Mesenchymal stem cell (in vitro differentiated cells and primary cell): ENCODE measurements around the gene IQCH.

Experiments
- DNase-seq: peaks from one replicate; pipeline ENCODE4 v3.0.0-alpha.2; 2013
- H2AFZ ChIP-seq: one replicate; pipeline ENCODE4 v1.6.1; 2013; ENCODE audit warnings: low read depth, mild to moderate bottlenecking, control low read depth, inconsistent platforms, low read length, moderate library complexity
- H2AK5ac ChIP-seq: 2 replicates; pipeline ENCODE4 v1.6.1; 2013; ENCODE audit warnings: low read length, moderate library complexity, mild to moderate bottlenecking, inconsistent platforms; ENCODE audit not compliant: severe bottlenecking
- H2BK120ac ChIP-seq: one replicate; pipeline ENCODE4 v1.6.1; 2013; ENCODE audit warnings: low read depth, mild to moderate bottlenecking, inconsistent platforms, low read length, moderate library complexity
- H2BK12ac ChIP-seq, 2 experiments: one replicate each; pipeline ENCODE4 v1.6.1; 2013; ENCODE audit warnings: inconsistent platforms in 2 of 2, low read length in 2 of 2, mild to moderate bottlenecking in 2 of 2, moderate library complexity in 2 of 2, control low read depth in 1 of 2
- H2BK15ac ChIP-seq: one replicate; pipeline ENCODE4 v1.6.1; 2013; ENCODE audit warnings: mild to moderate bottlenecking, low read depth, inconsistent platforms; ENCODE audit not compliant: poor library complexity, severe bottlenecking
- H2BK5ac ChIP-seq: 2 replicates; pipeline ENCODE4 v1.6.1; 2013; ENCODE audit warnings: low read depth, mild to moderate bottlenecking, low read length, control low read depth, inconsistent platforms; ENCODE audit not compliant: poor library complexity, severe bottlenecking
- H3K14ac ChIP-seq, 2 experiments: one replicate each; pipeline ENCODE4 v1.6.1; 2013; ENCODE audit warnings: inconsistent platforms in 2 of 2, low read length in 2 of 2, control low read depth in 1 of 2, mild to moderate bottlenecking in 1 of 2, moderate library complexity in 1 of 2
- H3K18ac ChIP-seq, 2 experiments: one replicate each; pipeline ENCODE4 v1.6.1; 2013; ENCODE audit warnings: inconsistent platforms in 2 of 2, low read length in 2 of 2, control low read depth in 1 of 2, low read depth in 1 of 2, mild to moderate bottlenecking in 1 of 2
- H3K23ac ChIP-seq, 2 experiments: one replicate each; pipeline ENCODE4 v1.6.1; 2013; ENCODE audit warnings: inconsistent platforms in 2 of 2, low read length in 2 of 2, mild to moderate bottlenecking in 2 of 2, moderate library complexity in 2 of 2, control low read depth in 1 of 2
- H3K27ac ChIP-seq: 2 replicates; pipeline ENCODE4 v1.5.1; 2013; ENCODE audit warnings: mild to moderate bottlenecking, moderate library complexity, low read length, control low read depth, inconsistent platforms; ENCODE audit not compliant: poor library complexity, severe bottlenecking
- H3K27me3 ChIP-seq, 2 experiments: 2 replicates each; pipeline versions ENCODE4 v1.6.1 to v1.7.0; 2013; ENCODE audit warnings: low read length in 2 of 2, mild to moderate bottlenecking in 2 of 2, moderate library complexity in 2 of 2, control low read depth in 1 of 2, inconsistent platforms in 1 of 2; ENCODE audit not compliant: control insufficient read depth in 1 of 2, insufficient read depth in 1 of 2
- H3K36me3 ChIP-seq, 2 experiments: 2 replicates each; pipeline versions ENCODE4 v1.6.1 to v1.7.0; 2013; ENCODE audit warnings: low read length in 2 of 2, control low read depth in 1 of 2, inconsistent platforms in 1 of 2, low read depth in 1 of 2, mild to moderate bottlenecking in 1 of 2; ENCODE audit not compliant: insufficient read depth in 2 of 2, control insufficient read depth in 1 of 2
- H3K4ac ChIP-seq, 2 experiments: one replicate each; pipeline ENCODE4 v1.6.1; 2013; ENCODE audit warnings: inconsistent platforms in 2 of 2, low read length in 2 of 2, mild to moderate bottlenecking in 2 of 2, moderate library complexity in 2 of 2, control low read depth in 1 of 2, low read depth in 1 of 2
- H3K4me1 ChIP-seq: 2 replicates; pipeline ENCODE4 v1.6.1; 2013; ENCODE audit warnings: low read depth, low read length, control low read depth; ENCODE audit not compliant: control insufficient read depth, insufficient read depth
- H3K4me2 ChIP-seq: 2 replicates; pipeline ENCODE4 v1.6.1; 2013; ENCODE audit warnings: low read length, mild to moderate bottlenecking, inconsistent platforms; ENCODE audit not compliant: poor library complexity, severe bottlenecking
- H3K4me3 ChIP-seq, 2 experiments: 2 replicates each; pipeline versions ENCODE4 v1.5.1 to v1.7.0; 2013; ENCODE audit warnings: low read length in 2 of 2, mild to moderate bottlenecking in 2 of 2, control low read depth in 1 of 2, low read depth in 1 of 2; ENCODE audit not compliant: insufficient read depth in 1 of 2
- H3K79me1 ChIP-seq: replicated peaks from 2 replicates; pipeline ENCODE4 v1.6.1; 2013; ENCODE audit warnings: mild to moderate bottlenecking, control low read depth, low read length, inconsistent platforms; ENCODE audit not compliant: poor library complexity, severe bottlenecking
- H3K9ac ChIP-seq: 2 replicates; pipeline ENCODE4 v1.7.0; 2013; ENCODE audit warnings: mild to moderate bottlenecking, low read length, moderate library complexity
- H3K9me3 ChIP-seq: 2 replicates; pipeline ENCODE4 v1.7.0; 2013; ENCODE audit warnings: mild to moderate bottlenecking, low read length; ENCODE audit not compliant: control insufficient read depth
- H4K8ac ChIP-seq: one replicate; pipeline ENCODE4 v1.6.1; 2013; ENCODE audit warnings: inconsistent platforms, mild to moderate bottlenecking, low read length, moderate library complexity
- H4K91ac ChIP-seq: one replicate; pipeline ENCODE4 v1.6.1; 2013; ENCODE audit warnings: mild to moderate bottlenecking, low read length, inconsistent platforms
- WGBS: methylation state at CpG from one replicate; pipeline ENCODE4 v1.1.7; 2013; ENCODE audit warnings: mixed read lengths; 5-methylcytosine and 5-hydroxymethylcytosine counted together

IQCH gene

DNA sequence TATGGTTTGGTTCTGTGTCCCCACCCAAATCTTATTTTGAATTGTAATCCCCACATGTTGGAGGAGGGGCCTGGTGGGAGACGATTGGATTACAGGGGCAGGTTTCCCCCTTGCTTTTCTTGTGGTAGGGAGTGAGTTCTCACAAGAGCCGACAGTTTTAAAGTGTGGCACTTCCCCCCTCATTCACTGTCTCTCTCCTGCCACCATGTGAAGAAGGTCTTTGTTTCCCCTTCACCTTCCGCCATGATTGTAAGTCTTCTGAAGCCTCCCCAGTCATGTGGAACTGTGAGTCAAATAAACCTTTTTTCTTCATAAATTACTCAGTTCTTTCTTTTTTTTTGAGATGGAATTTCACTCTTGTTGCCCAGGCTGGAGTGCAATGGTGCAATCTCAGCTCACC lies 124.9 kb downstream of the IQCH start:
- Histone ChIP-seq H3K79me1 (no peaks in the 10 kb centered on the region), H2BK15ac (no peak overlapping the region), H4K8ac (no peak overlapping the region), H3K27me3 (no peaks in the 10 kb centered on the region), H2AFZ (no peak overlapping the region), H3K27ac (no peak overlapping the region), H2BK120ac (no peak overlapping the region), H3K4me3 (no peak overlapping the region), H2BK5ac (no peak overlapping the region), H3K18ac (no peak overlapping the region), H2AK5ac (no peak overlapping the region), H3K4me2 (no peak overlapping the region), H3K14ac (no peak overlapping the region), H3K9ac (no peak overlapping the region), H4K91ac (no peak overlapping the region), H3K23ac (no peak overlapping the region), H2BK12ac (no peak overlapping the region), H3K36me3 (no peaks in the 10 kb centered on the region), H3K4me1 (no peaks in the 10 kb centered on the region), H3K9me3 (no peaks in the 10 kb centered on the region), H3K4ac (no peak overlapping the region)
- DNase-seq: no peak
- WGBS: 64% methylated on average over 2 of the region's 3 CpGs

DNA sequence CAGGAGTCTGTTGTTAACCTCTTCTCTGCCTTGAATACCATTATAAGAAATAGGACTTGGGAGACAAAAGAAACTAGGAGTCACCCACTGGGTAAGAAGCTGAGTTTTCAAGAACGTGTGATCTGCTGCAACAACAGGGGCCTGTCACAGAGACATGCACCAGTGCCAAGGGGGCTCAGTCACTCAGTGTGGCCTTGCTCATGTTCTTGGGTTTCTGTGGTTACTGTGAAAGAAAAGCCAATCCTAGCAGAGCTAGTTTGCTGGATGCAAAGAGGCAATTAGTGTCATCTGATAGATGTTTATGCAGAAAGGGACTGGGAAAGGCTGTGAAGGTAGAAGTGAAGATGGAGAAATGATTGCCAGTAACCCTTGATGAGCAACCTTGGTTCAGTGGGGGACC lies 126.3 kb downstream of the IQCH start:
- no peak overlapping the region for H3K4me3 ChIP-seq
- H3K36me3 ChIP-seq: no peaks in the 10 kb centered on the region
- H4K91ac ChIP-seq: no peak overlapping the region
- no peaks in the 10 kb centered on the region for H3K79me1 ChIP-seq
- no peak overlapping the region for H3K4ac ChIP-seq
- no peaks in the 10 kb centered on the region for H3K9me3 ChIP-seq
- H3K27me3 ChIP-seq: no peaks in the 10 kb centered on the region
- no peak overlapping the region for H4K8ac ChIP-seq
- no peak overlapping the region for H2BK5ac ChIP-seq
- H3K14ac ChIP-seq: no peak overlapping the region
- DNase-seq: no peak
- 39% methylated on average over 1 of the region's 1 CpG for WGBS
- no peak overlapping the region for H2BK120ac ChIP-seq
- H3K9ac ChIP-seq: no peak overlapping the region
- no peak overlapping the region for H2BK15ac ChIP-seq
- H2BK12ac ChIP-seq: no peak overlapping the region
- no peak overlapping the region for H3K27ac ChIP-seq
- H3K18ac ChIP-seq: no peak overlapping the region
- H3K4me2 ChIP-seq: no peak overlapping the region
- no peak overlapping the region for H2AFZ ChIP-seq
- no peak overlapping the region for H3K23ac ChIP-seq
- no peak overlapping the region for H2AK5ac ChIP-seq
- H3K4me1 ChIP-seq: no peaks in the 10 kb centered on the region

DNA sequence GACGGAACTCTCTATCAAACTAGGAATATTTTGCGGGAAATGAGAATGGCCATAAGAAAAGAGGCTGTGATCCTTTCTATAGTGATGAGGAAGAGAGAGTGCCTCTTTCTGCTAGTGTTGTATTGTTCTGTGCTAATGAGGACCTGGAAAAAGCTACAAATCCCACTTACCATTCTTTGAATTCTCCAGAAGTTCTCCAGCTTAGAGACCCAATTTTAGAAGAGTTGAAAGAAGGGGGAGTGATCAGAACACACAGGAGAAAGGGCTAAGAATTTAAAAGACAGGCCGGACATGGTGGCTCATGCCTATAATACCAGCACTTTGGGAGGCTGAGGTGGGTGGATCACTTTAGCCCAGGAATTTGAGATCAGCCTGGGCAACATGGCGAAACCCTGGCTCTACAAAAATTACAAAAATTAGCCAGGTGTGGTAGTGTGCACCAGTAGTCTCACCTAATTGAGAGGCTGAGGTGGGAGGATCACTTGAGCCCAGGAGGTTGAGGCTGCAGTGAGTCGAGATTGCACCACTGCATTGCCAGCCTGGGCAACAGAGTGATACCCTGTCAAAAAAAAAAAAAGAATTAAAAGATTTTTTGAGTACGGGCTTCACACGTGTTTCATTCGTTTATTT lies 126.9 kb downstream of the IQCH start:
- 92% methylated on average over 6 of the region's 8 CpGs for WGBS
- H3K23ac ChIP-seq: no peak overlapping the region

DNA sequence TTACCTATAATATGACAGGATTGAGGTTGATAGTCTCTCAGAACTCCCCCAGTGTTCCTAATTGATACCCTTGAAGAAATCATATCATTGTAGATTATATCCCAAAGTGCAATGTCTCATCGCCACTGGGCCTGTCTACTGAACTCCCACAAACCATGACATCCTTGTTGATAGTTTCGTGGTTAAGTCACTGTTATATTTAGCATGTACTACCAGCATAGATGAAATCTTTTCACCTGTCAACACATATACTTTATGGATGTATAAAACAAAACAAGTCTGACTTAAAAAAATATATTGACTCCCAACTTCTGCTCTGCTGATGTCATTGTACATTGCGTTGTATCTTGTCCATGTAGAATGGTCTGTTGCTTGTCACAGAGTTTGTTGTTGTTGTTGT lies 128.1 kb downstream of the IQCH start:
- no peaks in the 10 kb centered on the region for H3K79me1 ChIP-seq
- no peak overlapping the region for H3K23ac ChIP-seq
- 100% methylated on average over 1 of the region's 3 CpGs for WGBS
- H3K9me3 ChIP-seq: no peaks in the 10 kb centered on the region
- H3K4me1 ChIP-seq: no peaks in the 10 kb centered on the region
- no peaks in the 10 kb centered on the region for H3K36me3 ChIP-seq
- no peak overlapping the region for H3K9ac ChIP-seq
- no peak overlapping the region for H4K8ac ChIP-seq
- no peak overlapping the region for H3K4ac ChIP-seq
- no peak for DNase-seq
- no peak overlapping the region for H2BK5ac ChIP-seq
- H3K4me3 ChIP-seq: no peak overlapping the region
- no peak overlapping the region for H4K91ac ChIP-seq
- H3K27me3 ChIP-seq: no peaks in the 10 kb centered on the region
- no peak overlapping the region for H2BK12ac ChIP-seq
- H2BK15ac ChIP-seq: no peak overlapping the region
- H2AK5ac ChIP-seq: no peak overlapping the region
- H3K4me2 ChIP-seq: no peak overlapping the region
- no peak overlapping the region for H3K18ac ChIP-seq
- no peak overlapping the region for H2BK120ac ChIP-seq
- H2AFZ ChIP-seq: no peak overlapping the region
- no peak overlapping the region for H3K14ac ChIP-seq
- H3K27ac ChIP-seq: no peak overlapping the region

More for the DNA sequence above, 126.9 kb downstream of the IQCH start:
- Histone ChIP-seq H3K4ac (no peak overlapping the region), H3K27me3 (no peaks in the 10 kb centered on the region), H3K79me1 (no peaks in the 10 kb centered on the region), H2BK5ac (no peak overlapping the region), H2BK15ac (no peak overlapping the region), H3K4me3 (no peak overlapping the region), H2AK5ac (no peak overlapping the region), H3K4me1 (no peaks in the 10 kb centered on the region), H3K27ac (no peak overlapping the region), H3K18ac (no peak overlapping the region), H3K14ac (no peak overlapping the region), H2BK120ac (no peak overlapping the region), H2BK12ac (no peak overlapping the region), H4K91ac (no peak overlapping the region), H4K8ac (no peak overlapping the region), H2AFZ (no peak overlapping the region), H3K9me3 (no peaks in the 10 kb centered on the region), H3K36me3 (no peaks in the 10 kb centered on the region), H3K4me2 (no peak overlapping the region), H3K9ac (no peak overlapping the region)
- DNase-seq: no peak
